Measurements from ENCODE around the gene ZPR1. TPM values are rescaled to one million over a fixed set of nuclear protein-coding genes. Genes with fewer than 3 reads are reported as not detected.
A peak's percentile ranks its signal among the peaks of the same experiment; 100 is the strongest.
"Not testable (repeated sequence)": the region's sequence is repeated elsewhere in the genome, so short reads cannot be mapped to it uniquely, and the experiment has no call there.

ZPR1 gene
- total RNA-seq (34.3 TPM), polyA plus RNA-seq (ENCODE audit: insufficient read depth in 1 of 8, insufficient read length in 8 of 8, low replicate concordance in 1 of 8) (10 to 100 TPM; 33.8 to 44.4 (median 38.1) TPM)
- long read RNA-seq, donor 1, full-length matches to known transcripts = 1 of 1 reads
- long read RNA-seq, donor 1, partial matches to known transcripts = 0 of 1 reads
- long read RNA-seq, donor 1, other reads (novel, unspliced or antisense) = 0 of 1 reads
- long read RNA-seq, donor 2, full-length matches to known transcripts = 1 of 1 reads
- long read RNA-seq, donor 2, partial matches to known transcripts = 0 of 1 reads
- long read RNA-seq, donor 2, other reads (novel, unspliced or antisense) = 0 of 1 reads
- long read RNA-seq, donor 3, full-length matches to known transcripts = 9 of 9 reads
- long read RNA-seq, donor 3, partial matches to known transcripts = 0 of 9 reads
- long read RNA-seq, donor 3, other reads (novel, unspliced or antisense) = 0 of 9 reads
- long read RNA-seq, donor 4, full-length matches to known transcripts = 4 of 9 reads
- long read RNA-seq, donor 4, partial matches to known transcripts = 5 of 9 reads
- long read RNA-seq, donor 4, other reads (novel, unspliced or antisense) = 0 of 9 reads
- long read RNA-seq, donor 5, full-length matches to known transcripts = 17 of 23 reads
- long read RNA-seq, donor 5, partial matches to known transcripts = 6 of 23 reads
- long read RNA-seq, donor 5, other reads (novel, unspliced or antisense) = 0 of 23 reads
- long read RNA-seq, donor 6, full-length matches to known transcripts = 15 of 15 reads
- long read RNA-seq, donor 6, partial matches to known transcripts = 0 of 15 reads
- long read RNA-seq, donor 6, other reads (novel, unspliced or antisense) = 0 of 15 reads
- long read RNA-seq, donor 7, full-length matches to known transcripts = 6 of 12 reads
- long read RNA-seq, donor 7, partial matches to known transcripts = 6 of 12 reads
- long read RNA-seq, donor 7, other reads (novel, unspliced or antisense) = 0 of 12 reads
- long read RNA-seq, donor 8, full-length matches to known transcripts = 5 of 5 reads
- long read RNA-seq, donor 8, partial matches to known transcripts = 0 of 5 reads
- long read RNA-seq, donor 8, other reads (novel, unspliced or antisense) = 0 of 5 reads
- long read RNA-seq, donor 9, full-length matches to known transcripts = 3 of 3 reads
- long read RNA-seq, donor 9, partial matches to known transcripts = 0 of 3 reads
- long read RNA-seq, donor 9, other reads (novel, unspliced or antisense) = 0 of 3 reads
- long read RNA-seq, donor 10, full-length matches to known transcripts = 8 of 20 reads
- long read RNA-seq, donor 10, partial matches to known transcripts = 12 of 20 reads
- long read RNA-seq, donor 10, other reads (novel, unspliced or antisense) = 0 of 20 reads
- long read RNA-seq, donor 11, full-length matches to known transcripts = 7 of 7 reads
- long read RNA-seq, donor 11, partial matches to known transcripts = 0 of 7 reads
- long read RNA-seq, donor 11, other reads (novel, unspliced or antisense) = 0 of 7 reads

GRCh38 chr11:116787786-116788486 lies at the start of gene ZPR1:
Gene ZPR1, minus strand, starts transcription at chr11:116788023. Its CDS starts 33 bp downstream, at chr11:116787990.
- H3K27me3 ChIP-seq (ENCODE audit: control insufficient read depth, insufficient read depth, low read length) = no peaks in the 10 kb centered on the region
- H3K27ac ChIP-seq (ENCODE audit: low read length) = peak within 1 kb of the TSS; percentile 93
- WGBS (ENCODE audit: insufficient coverage) = under 1% methylated on average over 56 of the region's 56 CpGs
- DNase-seq = peak; percentile 89
- H3K36me3 ChIP-seq (ENCODE audit: control insufficient read depth, insufficient read depth, low read length) = peaks cover 35% of the 10 kb centered on the region
- peaks cover 20% of the 10 kb centered on the region for H3K4me1 ChIP-seq (ENCODE audit: control insufficient read depth, insufficient read depth, low read length)
- no peaks in the 10 kb centered on the region for H3K9me3 ChIP-seq (replicated peaks; ENCODE audit: control insufficient read depth, low read depth, low read length)
- H3K4me3 ChIP-seq (ENCODE audit: low read length) = peak within 1 kb of the TSS; percentile 88

- no peak for DNase-seq
- Histone ChIP-seq H3K27me3 (ENCODE audit: control insufficient read depth, insufficient read depth, low read length) (no peaks in the 10 kb centered on the region), H3K4me1 (ENCODE audit: control insufficient read depth, insufficient read depth, low read length) (peaks cover 19% of the 10 kb centered on the region), H3K4me3 (ENCODE audit: low read length) (no peak overlapping the region), H3K9me3 (replicated peaks; ENCODE audit: control insufficient read depth, low read depth, low read length) (no peaks in the 10 kb centered on the region), H3K27ac (ENCODE audit: low read length) (no peak overlapping the region), H3K36me3 (ENCODE audit: control insufficient read depth, insufficient read depth, low read length) (no peaks in the 10 kb centered on the region)
- 93% methylated on average over 5 of the region's 7 CpGs for WGBS (ENCODE audit: insufficient coverage)
These were observed 48.8 kb upstream of the ZPR1 start for GRCh38 chr11:116836632-116836991.

GRCh38 chr11:116835791-116836631 lies 48.2 kb upstream of the ZPR1 start:
- Histone ChIP-seq H3K9me3 (replicated peaks; ENCODE audit: control insufficient read depth, low read depth, low read length) (no peaks in the 10 kb centered on the region), H3K27ac (ENCODE audit: low read length) (peak overlapping the region; percentile 76), H3K27me3 (ENCODE audit: control insufficient read depth, insufficient read depth, low read length) (no peaks in the 10 kb centered on the region), H3K36me3 (ENCODE audit: control insufficient read depth, insufficient read depth, low read length) (no peaks in the 10 kb centered on the region), H3K4me1 (ENCODE audit: control insufficient read depth, insufficient read depth, low read length) (peaks cover 19% of the 10 kb centered on the region), H3K4me3 (ENCODE audit: low read length) (peak overlapping the region; percentile 41)
- WGBS (ENCODE audit: insufficient coverage) = 4% methylated on average over 49 of the region's 57 CpGs
- DNase-seq = peak; percentile 92

DNA sequence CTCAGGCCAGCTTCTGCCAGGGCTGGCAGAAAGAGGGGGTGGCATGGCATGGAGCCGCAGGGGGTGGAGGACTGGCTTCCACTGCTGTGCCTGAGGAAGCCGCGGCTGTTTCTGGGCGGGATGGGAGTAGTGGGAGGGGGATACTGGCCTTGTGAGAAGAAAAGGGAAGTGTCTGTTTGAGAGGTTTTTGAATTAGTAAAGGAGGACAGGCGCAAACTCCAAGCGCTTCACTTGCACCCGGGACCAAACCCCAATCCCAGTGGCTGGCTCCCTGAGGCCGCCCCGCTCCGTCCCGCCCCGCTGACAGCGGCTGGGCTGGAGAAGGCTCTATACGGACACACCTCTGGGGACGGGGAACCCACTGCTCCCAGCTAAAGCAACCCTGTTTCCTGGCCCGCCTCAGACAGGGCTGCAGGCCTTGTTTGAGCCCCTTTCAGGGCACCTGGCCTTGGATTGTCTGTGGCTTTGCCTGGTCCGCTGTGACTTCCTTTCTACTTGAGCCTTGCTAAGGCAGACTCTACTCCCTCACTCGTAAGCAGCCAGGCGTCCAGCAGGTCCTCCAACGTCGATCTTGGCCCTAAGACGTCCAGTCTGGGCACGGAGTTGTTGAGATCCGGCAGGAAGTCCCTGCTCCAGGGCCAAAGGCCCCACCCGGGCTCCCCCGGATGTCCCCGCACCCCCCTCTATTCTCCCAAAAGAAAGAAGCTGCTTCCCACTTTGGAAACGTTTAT lies 47.4 kb upstream of the ZPR1 start:
- peaks cover 19% of the 10 kb centered on the region for H3K4me1 ChIP-seq (ENCODE audit: control insufficient read depth, insufficient read depth, low read length)

GRCh38 chr11:116834535-116835041 lies 46.8 kb upstream of the ZPR1 start:
- not testable (repeated sequence) for H3K4me3 ChIP-seq (ENCODE audit: low read length); DNase-seq; H3K9me3 ChIP-seq (replicated peaks; ENCODE audit: control insufficient read depth, low read depth, low read length); H3K27ac ChIP-seq (ENCODE audit: low read length); H3K36me3 ChIP-seq (ENCODE audit: control insufficient read depth, insufficient read depth, low read length); H3K27me3 ChIP-seq (ENCODE audit: control insufficient read depth, insufficient read depth, low read length)
- H3K4me1 ChIP-seq (ENCODE audit: control insufficient read depth, insufficient read depth, low read length) = peaks cover 19% of the 10 kb centered on the region
- 76% methylated on average over 12 of the region's 13 CpGs for WGBS (ENCODE audit: insufficient coverage)

More for the DNA sequence above, 47.4 kb upstream of the ZPR1 start:
- 42% methylated on average over 20 of the region's 28 CpGs for WGBS (ENCODE audit: insufficient coverage)
- no peak for DNase-seq
- no peaks in the 10 kb centered on the region for H3K36me3 ChIP-seq (ENCODE audit: control insufficient read depth, insufficient read depth, low read length)
- H3K27me3 ChIP-seq (ENCODE audit: control insufficient read depth, insufficient read depth, low read length) = no peaks in the 10 kb centered on the region
- peak overlapping the region; percentile 76 for H3K27ac ChIP-seq (ENCODE audit: low read length)
- peak overlapping the region; percentile 41 for H3K4me3 ChIP-seq (ENCODE audit: low read length)
- H3K9me3 ChIP-seq (replicated peaks; ENCODE audit: control insufficient read depth, low read depth, low read length) = no peaks in the 10 kb centered on the region

- no peak overlapping the region for H3K4me3 ChIP-seq (ENCODE audit: low read length)
- H3K27me3 ChIP-seq (ENCODE audit: control insufficient read depth, insufficient read depth, low read length) = no peaks in the 10 kb centered on the region
- H3K27ac ChIP-seq (ENCODE audit: low read length) = no peak overlapping the region
- peaks cover 22% of the 10 kb centered on the region for H3K4me1 ChIP-seq (ENCODE audit: control insufficient read depth, insufficient read depth, low read length)
- DNase-seq = no peak
- no peaks in the 10 kb centered on the region for H3K9me3 ChIP-seq (replicated peaks; ENCODE audit: control insufficient read depth, low read depth, low read length)
- WGBS (ENCODE audit: insufficient coverage) = 85% methylated on average over 11 of the region's 14 CpGs
- H3K36me3 ChIP-seq (ENCODE audit: control insufficient read depth, insufficient read depth, low read length) = no peaks in the 10 kb centered on the region
These were observed 46.2 kb upstream of the ZPR1 start for GRCh38 chr11:116833816-116834534.

DNA sequence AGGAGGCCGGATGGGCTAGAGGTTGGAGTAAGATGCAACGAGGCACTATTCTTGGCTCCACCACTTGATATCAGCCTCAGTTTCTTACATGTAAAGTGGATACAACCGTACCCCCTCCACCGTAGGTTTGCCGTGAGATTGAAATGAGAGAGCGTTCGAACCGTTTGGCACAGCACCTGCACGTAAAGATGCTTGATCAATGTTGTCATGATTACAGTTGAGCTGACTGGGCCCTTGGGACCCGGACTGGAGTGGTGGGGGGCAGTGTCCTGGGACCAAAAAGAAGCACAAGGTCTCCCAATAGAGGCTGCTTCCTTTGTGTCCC lies 45.6 kb upstream of the ZPR1 start:
- Histone ChIP-seq H3K4me1 (ENCODE audit: control insufficient read depth, insufficient read depth, low read length) (peaks cover 22% of the 10 kb centered on the region), H3K27ac (ENCODE audit: low read length) (no peak overlapping the region), H3K36me3 (ENCODE audit: control insufficient read depth, insufficient read depth, low read length) (no peaks in the 10 kb centered on the region), H3K9me3 (replicated peaks; ENCODE audit: control insufficient read depth, low read depth, low read length) (no peaks in the 10 kb centered on the region), H3K4me3 (ENCODE audit: low read length) (no peak overlapping the region), H3K27me3 (ENCODE audit: control insufficient read depth, insufficient read depth, low read length) (no peaks in the 10 kb centered on the region)
- DNase-seq = no peak
- 85% methylated on average over 8 of the region's 10 CpGs for WGBS (ENCODE audit: insufficient coverage)
